Panc1 (cell line): ENCODE data around the gene CPLX3.

Source experiments
- CTCF ChIP-seq: fragments of 450-650 bp; IDR thresholded peaks from 2 replicates; pipeline ENCODE4 v1.5.1; 2017; ENCODE audit warnings: mild to moderate bottlenecking
- POLR2AphosphoS5 ChIP-seq: IDR thresholded peaks from 2 replicates; pipeline ENCODE4 v1.6.1; 2012; ENCODE audit warnings: mild to moderate bottlenecking, low read depth, low read length, moderate library complexity
- REST ChIP-seq, 2 experiments: IDR thresholded peaks; 2 replicates each; pipeline ENCODE4 v1.6.1; 2011 to 2012; ENCODE audit warnings: low read depth in 2 of 2, control low read depth in 1 of 2, low read length in 1 of 2, mild to moderate bottlenecking in 1 of 2, moderate library complexity in 1 of 2; ENCODE audit not compliant: insufficient read depth in 1 of 2
- SIN3A ChIP-seq: IDR thresholded peaks from 2 replicates; pipeline ENCODE4 v1.6.1; 2012; ENCODE audit warnings: low read depth, mild to moderate bottlenecking, low read length, moderate library complexity, borderline replicate concordance; ENCODE audit not compliant: insufficient read depth
- TCF7L2 ChIP-seq: IDR thresholded peaks from 2 replicates; pipeline ENCODE4 v1.6.1; 2011; ENCODE audit warnings: mild to moderate bottlenecking, low read depth, low read length, inconsistent platforms

GRCh38 chr15:74788683-74789151 is 37.7 kb upstream of the CPLX3 start:
- TF ChIP-seq CTCF (no peak), POLR2AphosphoS5 (no peak), TCF7L2 (no peak), SIN3A (no peak), REST (IDR thresholded peaks at IDR 0.05; ENCODE audit: insufficient read depth in 1 of 2, low read depth in 2 of 2, low read length in 1 of 2) (no peak)
